Measurements from ENCODE around the gene RGS11.

DNA sequence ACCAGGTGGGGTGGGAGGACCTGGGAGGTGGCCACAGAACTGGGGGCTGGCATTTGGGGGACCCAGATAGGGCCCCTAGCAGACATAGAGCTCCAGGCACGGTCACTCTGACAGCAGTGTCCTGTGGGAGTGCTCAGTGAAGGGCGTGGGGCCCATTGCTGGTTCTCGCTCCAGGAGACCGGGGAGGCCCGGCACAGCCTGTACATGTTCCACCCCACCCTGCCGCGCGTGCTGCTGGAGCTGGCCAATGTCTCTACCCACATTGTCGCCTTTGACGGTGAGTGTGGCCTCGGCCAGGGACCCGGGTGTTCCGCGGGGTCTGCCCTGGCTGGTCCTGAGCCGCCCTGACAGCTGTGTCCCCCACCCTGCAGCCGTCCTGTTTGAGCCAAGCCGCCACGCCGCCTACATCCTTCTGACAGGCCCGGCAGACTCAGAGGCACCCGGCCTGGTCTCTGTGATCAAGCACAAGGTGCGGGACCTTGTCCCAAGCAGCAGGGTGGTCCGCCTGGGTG, 11.2 kb downstream of the RGS11 start:
- TF ChIP-seq, protein P1, sequence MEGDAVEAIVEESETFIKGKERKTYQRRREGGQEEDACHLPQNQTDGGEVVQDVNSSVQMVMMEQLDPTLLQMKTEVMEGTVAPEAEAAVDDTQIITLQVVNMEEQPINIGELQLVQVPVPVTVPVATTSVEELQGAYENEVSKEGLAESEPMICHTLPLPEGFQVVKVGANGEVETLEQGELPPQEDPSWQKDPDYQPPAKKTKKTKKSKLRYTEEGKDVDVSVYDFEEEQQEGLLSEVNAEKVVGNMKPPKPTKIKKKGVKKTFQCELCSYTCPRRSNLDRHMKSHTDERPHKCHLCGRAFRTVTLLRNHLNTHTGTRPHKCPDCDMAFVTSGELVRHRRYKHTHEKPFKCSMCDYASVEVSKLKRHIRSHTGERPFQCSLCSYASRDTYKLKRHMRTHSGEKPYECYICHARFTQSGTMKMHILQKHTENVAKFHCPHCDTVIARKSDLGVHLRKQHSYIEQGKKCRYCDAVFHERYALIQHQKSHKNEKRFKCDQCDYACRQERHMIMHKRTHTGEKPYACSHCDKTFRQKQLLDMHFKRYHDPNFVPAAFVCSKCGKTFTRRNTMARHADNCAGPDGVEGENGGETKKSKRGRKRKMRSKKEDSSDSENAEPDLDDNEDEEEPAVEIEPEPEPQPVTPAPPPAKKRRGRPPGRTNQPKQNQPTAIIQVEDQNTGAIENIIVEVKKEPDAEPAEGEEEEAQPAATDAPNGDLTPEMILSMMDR (IDR thresholded peaks at IDR 0.05): no peak
- no peak for TF ChIP-seq POLR2A (IDR thresholded peaks at IDR 0.05)
- TF ChIP-seq EP300 (IDR thresholded peaks at IDR 0.05): no peak
